Hepatocyte (in vitro differentiated cells): ENCODE data around the gene SLC6A12. TPM values are rescaled to one million over a fixed set of nuclear protein-coding genes. Genes with fewer than 3 reads are reported as not detected.

ENCODE experiments used
- DNase-seq: peaks from one replicate; pipeline ENCODE4 v3.0.0-alpha.2; 2016; ENCODE audit warnings: low spot score
- H2AFZ ChIP-seq: fragments of 200-600 bp; sonication (generic); 2 replicates; pipeline ENCODE4 v1.6.0; 2016; ENCODE audit warnings: antibody characterized with exemption, mild to moderate bottlenecking
- H3K27ac ChIP-seq: fragments of 200-600 bp; sonication (generic); 2 replicates; pipeline ENCODE4 v1.5.1; 2016; ENCODE audit warnings: mild to moderate bottlenecking
- H3K27me3 ChIP-seq: fragments of 200-600 bp; sonication (generic); 2 replicates; pipeline ENCODE4 v1.6.1; 2016
- H3K36me3 ChIP-seq: fragments of 200-600 bp; sonication (generic); replicated peaks from 2 replicates; pipeline ENCODE4 v1.5.1; 2016; ENCODE audit warnings: low read depth; ENCODE audit not compliant: insufficient read depth
- H3K4me1 ChIP-seq: fragments of 200-600 bp; sonication (generic); 2 replicates; pipeline ENCODE4 v1.5.1; 2016; ENCODE audit warnings: mild to moderate bottlenecking, moderate library complexity; ENCODE audit not compliant: insufficient read depth
- H3K4me2 ChIP-seq: fragments of 200-600 bp; sonication (generic); 2 replicates; pipeline ENCODE4 v1.6.0; 2016
- H3K4me3 ChIP-seq: fragments of 200-600 bp; sonication (generic); 2 replicates; pipeline ENCODE4 v1.5.1; 2016; ENCODE audit warnings: mild to moderate bottlenecking
- H3K79me2 ChIP-seq: fragments of 200-600 bp; sonication (generic); 2 replicates; pipeline ENCODE4 v1.6.0; 2017; ENCODE audit warnings: mild to moderate bottlenecking
- H3K9me2 ChIP-seq: fragments of 200-600 bp; sonication (generic); replicated peaks from 2 replicates; pipeline ENCODE4 v1.6.0; 2017; ENCODE audit warnings: mild to moderate bottlenecking; ENCODE audit not compliant: insufficient read depth
- H3K9me3 ChIP-seq: fragments of 200-600 bp; sonication (generic); 2 replicates; pipeline ENCODE4 v1.5.1; 2016; ENCODE audit warnings: low read depth, mild to moderate bottlenecking
- H4K20me1 ChIP-seq: fragments of 200-600 bp; sonication (generic); 2 replicates; pipeline ENCODE4 v1.6.0; 2016; ENCODE audit warnings: mild to moderate bottlenecking; ENCODE audit not compliant: insufficient read depth, poor library complexity, severe bottlenecking
- CTCF ChIP-seq: fragments of 200-600 bp; sonication (generic); IDR thresholded peaks from 2 replicates; pipeline ENCODE4 v1.5.1; 2016; ENCODE audit warnings: antibody characterized with exemption, mild to moderate bottlenecking; ENCODE audit not compliant: poor library complexity
- EZH2 ChIP-seq: fragments of 200-600 bp; sonication (generic); IDR thresholded peaks from 2 replicates; pipeline ENCODE4 v1.6.1; 2016; ENCODE audit warnings: antibody characterized with exemption, mild to moderate bottlenecking, borderline replicate concordance
- EZH2phosphoT487 ChIP-seq: fragments of 200-600 bp; sonication (generic); IDR thresholded peaks from one replicate; pipeline ENCODE4 v1.6.1; 2018; ENCODE audit warnings: antibody characterized with exemption, mild to moderate bottlenecking, low read depth, moderate library complexity; ENCODE audit not compliant: unreplicated experiment, severe bottlenecking
- WGBS: methylation state at CpG from one replicate; pipeline ENCODE4 v1.1.6; 2016; ENCODE audit warnings: low lambda C conversion rate; ENCODE audit errors: missing lambda C conversion rate; 5-methylcytosine and 5-hydroxymethylcytosine counted together
- polyA plus RNA-seq: library from polyadenylated mRNA; unstranded; fragments of >200 nt; fragmentation: Nextera tagmentation; extraction: Ambion mirVana; gene quantifications from 2 replicates; pipeline ENCODE4 v1.2.1, GENCODE V29; 2016
- total RNA-seq: library from RNA; depleted of rRNA; stranded (reverse); fragments of >200 nt; gene quantifications from 2 replicates; pipeline ENCODE4 v1.2.3, GENCODE V29; 2014

The SLC6A12 gene
- total and polyA plus RNA-seq, 2 experiments from 2014 or later, result 6.1 to 7.9 TPM

GRCh38 chr12:156945-157344 is 57.0 kb downstream of the SLC6A12 start:
- no peak for DNase-seq
- no peak overlapping the region for H3K4me2 ChIP-seq
- 89% methylated on average over 13 of the region's 13 CpGs for WGBS
- H3K27me3 ChIP-seq, result no peaks in the 10 kb centered on the region
- no peaks in the 10 kb centered on the region for H4K20me1 ChIP-seq
- H3K27ac ChIP-seq, result no peak overlapping the region
- H3K4me1 ChIP-seq, result peaks cover 9% of the 10 kb centered on the region
- no peaks in the 10 kb centered on the region for H3K79me2 ChIP-seq
- no peak overlapping the region for H2AFZ ChIP-seq
- H3K9me2 ChIP-seq, result no peaks in the 10 kb centered on the region
- no peaks in the 10 kb centered on the region for H3K9me3 ChIP-seq
- H3K36me3 ChIP-seq, result no peaks in the 10 kb centered on the region
- no peak for TF ChIP-seq EZH2
- no peak for TF ChIP-seq CTCF
- no peak for TF ChIP-seq EZH2phosphoT487
- no peak overlapping the region for H3K4me3 ChIP-seq

- H3K36me3 ChIP-seq, result no peaks in the 10 kb centered on the region
- no peak for DNase-seq
- H3K9me3 ChIP-seq, result no peaks in the 10 kb centered on the region
- H3K4me2 ChIP-seq, result no peak overlapping the region
- H2AFZ ChIP-seq, result no peak overlapping the region
- H3K9me2 ChIP-seq, result no peaks in the 10 kb centered on the region
- no peaks in the 10 kb centered on the region for H4K20me1 ChIP-seq
- no peak overlapping the region for H3K27ac ChIP-seq
- H3K4me1 ChIP-seq, result peaks cover 9% of the 10 kb centered on the region
- H3K27me3 ChIP-seq, result no peaks in the 10 kb centered on the region
- TF ChIP-seq EZH2, result no peak
- H3K4me3 ChIP-seq, result no peak overlapping the region
- no peaks in the 10 kb centered on the region for H3K79me2 ChIP-seq
- 91% methylated on average over 8 of the region's 8 CpGs for WGBS
Observed at GRCh38 chr12:155646-156045, 58.3 kb downstream of the SLC6A12 start.

- no peak for DNase-seq
- H3K27ac ChIP-seq, result no peak overlapping the region
- no peak for TF ChIP-seq EZH2phosphoT487
- H3K9me3 ChIP-seq, result no peaks in the 10 kb centered on the region
- H2AFZ ChIP-seq, result no peak overlapping the region
- no peaks in the 10 kb centered on the region for H3K36me3 ChIP-seq
- no peaks in the 10 kb centered on the region for H3K27me3 ChIP-seq
- H3K4me3 ChIP-seq, result no peak overlapping the region
- no peaks in the 10 kb centered on the region for H4K20me1 ChIP-seq
- H3K79me2 ChIP-seq, result no peaks in the 10 kb centered on the region
- 91% methylated on average over 9 of the region's 9 CpGs for WGBS
- no peaks in the 10 kb centered on the region for H3K9me2 ChIP-seq
- peaks cover 9% of the 10 kb centered on the region for H3K4me1 ChIP-seq
- H3K4me2 ChIP-seq, result no peak overlapping the region
Observed at GRCh38 chr12:155006-155405, 59.0 kb downstream of the SLC6A12 start.

- no peak for DNase-seq
- no peaks in the 10 kb centered on the region for H3K9me3 ChIP-seq
- H4K20me1 ChIP-seq, result no peaks in the 10 kb centered on the region
- peaks cover 9% of the 10 kb centered on the region for H3K4me1 ChIP-seq
- no peak for TF ChIP-seq EZH2phosphoT487
- TF ChIP-seq CTCF, result no peak
- TF ChIP-seq EZH2, result no peak
- no peaks in the 10 kb centered on the region for H3K79me2 ChIP-seq
- no peak overlapping the region for H3K27ac ChIP-seq
- H3K4me2 ChIP-seq, result no peak overlapping the region
- H3K36me3 ChIP-seq, result no peaks in the 10 kb centered on the region
- H3K27me3 ChIP-seq, result no peaks in the 10 kb centered on the region
- no peak overlapping the region for H3K4me3 ChIP-seq
- WGBS, result 93% methylated on average over 12 of the region's 12 CpGs
- H2AFZ ChIP-seq, result no peak overlapping the region
- H3K9me2 ChIP-seq, result no peaks in the 10 kb centered on the region
Observed at GRCh38 chr12:154058-154457, 59.9 kb downstream of the SLC6A12 start.
